Breast epithelium (tissue), 3 donors: ENCODE results near the gene CTNND2.

Source experiments
- POLR2AphosphoS5 ChIP-seq, 3 donors: sonication (generic); formaldehyde crosslinking; IDR thresholded peaks; one replicate each; pipeline ENCODE4 v1.6.1; 2017; ENCODE audit warnings: antibody characterized with exemption in 3 of 3
- TF ChIP-seq, protein P1 (sequence below), 3 donors: fragments of 450-650 bp; IDR thresholded peaks; one replicate each; pipeline ENCODE4 v1.5.1; 2016 to 2017; ENCODE audit warnings: antibody characterized with exemption in 3 of 3, mild to moderate bottlenecking in 3 of 3, moderate library complexity in 3 of 3

DNA sequence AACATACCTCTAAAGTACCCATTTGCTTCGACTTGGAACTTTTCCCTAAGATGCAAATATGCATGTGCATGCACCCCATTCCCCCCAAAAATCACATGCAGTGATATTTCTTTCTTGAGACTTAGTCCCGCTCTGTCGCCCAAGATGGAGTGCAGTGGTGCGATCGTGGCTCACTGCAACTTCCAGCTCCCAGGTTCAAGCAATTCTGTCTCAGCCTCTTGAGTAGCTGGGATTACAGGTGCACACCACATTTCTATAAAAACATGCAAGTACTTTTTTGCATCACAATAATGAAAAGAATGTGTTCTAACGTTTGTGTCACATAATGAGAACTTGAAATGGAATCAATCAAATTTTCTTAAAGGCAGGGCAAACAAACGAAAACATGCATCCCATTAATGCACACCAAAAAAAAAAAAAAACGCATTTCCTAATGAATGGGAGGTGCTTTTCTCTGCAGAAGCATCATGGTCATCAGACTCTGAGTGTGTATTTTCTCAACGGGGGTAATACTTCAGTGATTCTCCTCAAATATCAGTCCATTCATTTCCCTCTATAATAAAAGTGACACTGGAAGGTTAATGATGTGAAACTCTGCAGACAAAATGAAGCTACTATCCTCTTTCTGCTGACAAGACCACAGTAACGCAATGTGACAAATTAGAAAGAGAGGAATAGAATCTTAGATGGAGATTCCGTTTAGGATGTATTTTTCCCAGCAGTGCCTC, 389.4 kb downstream of the CTNND2 start:
- no peak for TF ChIP-seq POLR2AphosphoS5 (IDR thresholded peaks at IDR 0.05)
- TF ChIP-seq, protein P1, sequence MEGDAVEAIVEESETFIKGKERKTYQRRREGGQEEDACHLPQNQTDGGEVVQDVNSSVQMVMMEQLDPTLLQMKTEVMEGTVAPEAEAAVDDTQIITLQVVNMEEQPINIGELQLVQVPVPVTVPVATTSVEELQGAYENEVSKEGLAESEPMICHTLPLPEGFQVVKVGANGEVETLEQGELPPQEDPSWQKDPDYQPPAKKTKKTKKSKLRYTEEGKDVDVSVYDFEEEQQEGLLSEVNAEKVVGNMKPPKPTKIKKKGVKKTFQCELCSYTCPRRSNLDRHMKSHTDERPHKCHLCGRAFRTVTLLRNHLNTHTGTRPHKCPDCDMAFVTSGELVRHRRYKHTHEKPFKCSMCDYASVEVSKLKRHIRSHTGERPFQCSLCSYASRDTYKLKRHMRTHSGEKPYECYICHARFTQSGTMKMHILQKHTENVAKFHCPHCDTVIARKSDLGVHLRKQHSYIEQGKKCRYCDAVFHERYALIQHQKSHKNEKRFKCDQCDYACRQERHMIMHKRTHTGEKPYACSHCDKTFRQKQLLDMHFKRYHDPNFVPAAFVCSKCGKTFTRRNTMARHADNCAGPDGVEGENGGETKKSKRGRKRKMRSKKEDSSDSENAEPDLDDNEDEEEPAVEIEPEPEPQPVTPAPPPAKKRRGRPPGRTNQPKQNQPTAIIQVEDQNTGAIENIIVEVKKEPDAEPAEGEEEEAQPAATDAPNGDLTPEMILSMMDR (IDR thresholded peaks at IDR 0.05), result no peak
